ENCODE data around the gene CSGALNACT2. TPM values are rescaled to one million over a fixed set of nuclear protein-coding genes. Genes with fewer than 3 reads are reported as not detected.
"Not testable (repeated sequence)": the region's sequence is repeated elsewhere in the genome, so short reads cannot be mapped to it uniquely, and the experiment has no call there.

The CSGALNACT2 gene
- polyA plus RNA-seq, 3 donors: 4.4 to 19.3 (median 12.2) TPM

DNA sequence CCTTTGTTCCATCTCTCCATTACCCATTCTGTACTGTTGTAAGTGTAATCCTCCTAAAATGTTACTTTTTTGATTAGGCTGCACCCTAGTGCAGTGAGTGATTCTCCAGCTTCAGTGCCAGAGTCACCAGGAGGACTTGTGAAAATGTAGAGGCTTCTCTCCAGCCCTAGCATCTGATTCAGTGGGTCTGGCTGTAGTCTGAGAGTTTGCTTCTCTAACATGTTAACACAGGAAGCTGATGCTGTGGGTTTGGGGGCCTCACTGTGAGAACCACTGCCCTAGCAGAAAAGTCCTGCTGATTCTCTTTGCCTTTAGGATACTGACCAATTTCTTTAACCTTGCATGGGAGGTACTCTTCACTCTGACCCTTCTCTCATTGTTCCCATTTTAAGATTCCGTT, 24.4 kb downstream of the CSGALNACT2 start:
- no peak overlapping the region for H3K27ac ChIP-seq (ENCODE audit: low read depth, low read length)
- 88 to 92% (median 89%) methylated on average over 1 of the region's 1 CpG for WGBS, 3 donors

DNA sequence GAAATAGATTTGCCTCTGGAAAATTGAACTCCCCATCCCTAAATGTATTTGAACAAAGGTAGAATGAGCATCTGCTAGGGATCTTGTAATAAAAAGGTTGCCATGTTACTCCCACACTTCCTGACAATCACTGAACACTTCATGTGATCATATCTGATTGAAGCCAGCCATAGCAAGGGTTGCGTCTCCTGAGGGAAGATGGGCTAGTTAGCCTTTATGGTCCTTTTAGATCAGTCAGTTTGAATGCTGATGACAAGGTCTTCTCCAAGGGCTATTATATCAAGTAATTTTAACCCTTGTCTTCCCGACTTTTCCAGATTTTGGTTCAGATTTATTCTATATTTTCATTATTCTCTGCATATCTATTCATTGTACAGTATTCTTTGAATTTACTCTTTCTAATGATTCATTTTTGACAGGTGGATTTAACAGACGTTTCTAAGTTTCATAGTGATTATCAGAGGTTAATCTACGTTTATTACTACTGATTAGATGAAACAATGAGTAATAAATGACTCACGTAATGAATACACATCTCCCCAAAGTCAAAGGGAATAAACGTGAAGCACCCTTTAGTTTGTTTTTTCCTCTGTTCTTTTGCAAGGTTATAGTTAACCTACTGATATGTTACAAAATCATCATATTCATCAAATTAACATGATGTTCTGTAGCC, 28.1 kb downstream of the CSGALNACT2 start:
- H3K27ac ChIP-seq (ENCODE audit: low read depth, low read length): no peak overlapping the region
- WGBS, 3 donors: 72 to 78% (median 75%) methylated on average over 6 of the region's 6 CpGs

DNA sequence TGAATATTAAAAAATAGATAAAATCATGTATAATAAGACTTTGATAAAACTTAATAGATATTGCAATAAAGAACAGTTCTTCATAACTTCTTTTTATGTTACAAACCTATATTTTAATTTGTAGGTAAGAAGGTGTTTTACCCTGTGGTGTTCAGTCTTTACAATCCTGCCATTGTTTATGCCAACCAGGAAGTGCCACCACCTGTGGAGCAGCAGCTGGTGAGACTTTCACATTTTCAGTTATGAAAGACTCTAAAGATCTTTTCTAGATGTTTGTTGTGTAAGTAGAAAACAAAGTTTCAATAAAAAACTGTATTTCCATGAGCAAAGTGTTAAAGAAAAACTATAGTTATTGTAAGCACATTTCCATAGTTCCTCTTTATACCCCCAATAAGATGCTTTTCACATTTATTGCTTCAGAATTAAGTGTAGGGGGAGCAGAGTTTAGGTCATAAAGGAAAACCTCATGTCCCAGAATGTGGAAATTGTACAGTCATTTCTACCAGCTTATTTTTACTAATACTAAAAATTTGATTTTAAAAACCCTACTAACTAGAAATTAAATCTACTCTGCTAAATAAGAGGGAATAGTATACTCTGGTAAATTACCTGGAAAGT, 28.7 kb downstream of the CSGALNACT2 start:
- H3K27ac ChIP-seq (ENCODE audit: low read depth, low read length): no peak overlapping the region

DNA sequence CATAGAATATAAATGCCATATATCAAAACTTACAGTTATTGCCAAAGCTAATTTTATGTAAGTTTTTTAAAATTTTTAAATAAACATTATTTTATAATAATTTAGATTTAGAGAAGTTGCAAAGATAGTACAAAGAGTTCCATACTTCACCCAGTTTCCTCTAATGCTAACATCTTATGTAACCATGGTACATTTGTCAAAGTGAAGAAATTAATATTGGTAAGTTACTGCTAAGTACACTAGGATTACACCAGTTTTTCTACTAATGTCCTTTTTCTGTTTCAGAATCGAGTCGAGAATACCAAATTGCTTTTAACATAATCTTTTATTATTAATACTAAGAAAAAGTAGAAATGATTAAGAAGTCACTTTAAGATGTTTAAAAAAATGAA, 29.2 kb downstream of the CSGALNACT2 start:
- WGBS, 3 donors: 36 to 85% (median 74%) methylated on average over 2 of the region's 2 CpGs
- no peak overlapping the region for H3K27ac ChIP-seq (ENCODE audit: low read depth, low read length)

DNA sequence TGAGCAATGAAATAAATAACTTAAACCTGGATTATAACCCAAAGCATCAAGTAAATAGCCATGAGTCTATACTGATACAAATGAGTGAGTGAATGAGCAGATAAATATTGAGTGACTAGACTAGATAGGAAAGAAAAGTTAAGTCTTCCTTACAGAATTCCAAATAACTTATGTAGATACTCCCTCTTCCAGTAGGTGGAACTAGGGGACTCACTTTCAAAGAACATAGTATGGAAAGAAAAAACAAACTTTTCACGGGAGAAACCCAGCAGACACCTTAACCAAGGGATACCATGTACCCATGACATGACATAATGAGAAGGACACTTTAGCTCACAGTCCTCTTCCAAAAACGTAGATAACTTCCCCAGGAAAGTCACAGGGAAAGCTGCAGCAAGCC, 32.2 kb downstream of the CSGALNACT2 start:
- WGBS, 3 donors: 63 to 75% (median 69%) methylated on average over 2 of the region's 2 CpGs
- H3K27ac ChIP-seq (ENCODE audit: low read depth, low read length): no peak overlapping the region

DNA sequence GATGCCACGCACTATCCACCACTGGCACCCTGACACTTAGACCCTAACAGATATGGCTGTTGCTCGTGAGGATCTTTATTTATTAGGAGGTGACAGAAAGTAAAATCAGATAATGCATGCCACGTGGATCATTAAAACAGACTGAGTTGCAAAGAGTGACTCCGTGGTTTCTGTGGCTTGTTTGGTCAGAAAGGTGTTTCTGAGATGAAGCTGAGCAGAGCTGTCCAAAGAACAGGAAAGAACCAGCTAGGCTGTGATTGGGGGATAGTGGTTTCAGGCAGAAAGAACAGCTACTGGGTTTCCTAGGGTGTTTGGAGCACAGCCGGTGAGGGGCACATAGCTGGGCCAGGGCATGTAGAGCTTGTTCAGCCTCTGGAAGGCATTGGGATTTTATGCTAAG, 34.4 kb downstream of the CSGALNACT2 start:
- WGBS, 3 donors: 83 to 94% (median 91%) methylated on average over 5 of the region's 5 CpGs

DNA sequence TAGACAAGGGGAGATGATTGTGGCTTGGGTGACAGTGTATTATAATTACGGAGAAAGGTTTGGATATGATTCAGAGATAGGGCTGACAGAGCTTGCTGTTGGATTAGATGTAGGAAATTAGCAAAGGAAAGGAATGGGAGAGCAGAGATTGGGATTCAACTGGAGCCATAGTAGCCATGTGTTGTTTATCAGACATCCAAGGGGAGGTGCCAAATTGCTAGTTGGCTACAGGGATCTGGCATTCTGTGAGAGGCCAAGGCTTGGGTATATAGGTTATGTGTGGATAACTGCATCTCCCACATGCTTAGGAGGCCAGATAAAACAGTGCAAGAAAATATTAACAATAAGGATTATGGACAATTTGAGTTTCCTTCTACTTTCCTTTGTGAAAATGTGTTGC, 34.9 kb downstream of the CSGALNACT2 start:
- whole genome bisulfite sequencing, 3 donors: 86 to 91% (median 89%) methylated on average over 1 of the region's 1 CpG

More for the DNA sequence above, 34.4 kb downstream of the CSGALNACT2 start:
- H3K27ac ChIP-seq (ENCODE audit: low read depth, low read length): no peak overlapping the region

DNA sequence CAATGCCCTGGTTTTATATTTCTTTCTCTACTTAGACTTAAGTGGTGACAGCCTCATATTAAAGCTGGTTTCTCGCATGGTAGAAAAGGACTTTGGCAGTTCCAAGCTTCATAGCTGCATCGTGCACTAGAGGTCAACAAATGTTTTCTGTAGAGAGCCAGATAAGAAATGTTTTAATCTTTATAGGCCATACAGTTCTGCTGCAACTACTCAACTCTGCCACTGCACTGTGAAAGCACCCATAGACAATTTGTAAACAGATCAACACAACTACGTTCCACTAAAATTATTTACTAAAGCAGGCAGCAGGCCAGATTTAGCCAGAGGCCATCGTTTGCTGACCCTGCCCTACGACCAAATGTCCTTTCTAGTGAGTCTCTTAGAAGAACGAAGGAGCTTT, 36.7 kb downstream of the CSGALNACT2 start:
- no peak overlapping the region for H3K27ac ChIP-seq (ENCODE audit: low read depth, low read length)
- WGBS, 3 donors: 55 to 83% (median 74%) methylated on average over 6 of the region's 6 CpGs

More for the DNA sequence above, 34.9 kb downstream of the CSGALNACT2 start:
- no peak overlapping the region for H3K27ac ChIP-seq (ENCODE audit: low read depth, low read length)

DNA sequence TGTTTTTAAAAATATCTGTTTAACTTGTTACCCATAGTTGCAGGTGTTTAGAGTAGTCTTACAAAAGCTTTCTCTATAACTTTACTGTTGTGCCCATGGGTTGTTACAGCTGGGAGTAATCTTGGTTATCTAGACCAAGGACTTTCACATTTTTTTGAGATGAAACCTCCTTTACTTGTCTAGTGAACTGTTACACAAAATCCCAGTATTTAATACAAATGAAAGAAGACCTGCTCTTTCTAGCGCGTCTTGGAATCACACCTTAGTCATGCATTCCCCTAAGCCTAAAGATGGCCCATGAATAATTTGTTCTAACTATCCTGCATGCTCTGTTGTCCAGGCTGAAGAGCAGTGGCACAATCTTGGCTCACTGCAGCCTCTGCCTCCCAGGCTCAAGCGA, 38.0 kb downstream of the CSGALNACT2 start:
- no peak overlapping the region for H3K27ac ChIP-seq (ENCODE audit: low read depth, low read length)
- WGBS, 3 donors: 98 to 100% (median 99%) methylated on average over 3 of the region's 3 CpGs

DNA sequence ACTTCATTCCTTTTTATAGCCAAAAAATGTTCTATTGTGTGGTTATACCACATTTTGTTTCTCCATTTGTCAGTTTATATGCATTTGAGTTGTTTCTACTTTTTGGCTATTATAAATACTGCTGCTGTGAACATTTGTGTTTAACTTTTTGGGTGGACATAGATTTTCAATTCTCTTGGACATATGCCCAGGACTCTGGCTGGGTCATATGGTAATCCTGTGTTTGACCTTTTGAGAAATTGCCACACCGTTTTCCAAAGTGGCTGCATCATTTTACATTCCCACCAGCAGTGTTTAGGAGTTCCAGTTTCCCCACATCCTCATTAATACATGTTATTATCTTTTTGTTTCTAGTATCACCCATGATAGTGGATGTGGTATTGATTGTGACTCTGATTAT, 39.4 kb downstream of the CSGALNACT2 start:
- no peak overlapping the region for H3K27ac ChIP-seq (ENCODE audit: low read depth, low read length)
- 74 to 85% (median 83%) methylated on average over 1 of the region's 1 CpG for WGBS, 3 donors

DNA sequence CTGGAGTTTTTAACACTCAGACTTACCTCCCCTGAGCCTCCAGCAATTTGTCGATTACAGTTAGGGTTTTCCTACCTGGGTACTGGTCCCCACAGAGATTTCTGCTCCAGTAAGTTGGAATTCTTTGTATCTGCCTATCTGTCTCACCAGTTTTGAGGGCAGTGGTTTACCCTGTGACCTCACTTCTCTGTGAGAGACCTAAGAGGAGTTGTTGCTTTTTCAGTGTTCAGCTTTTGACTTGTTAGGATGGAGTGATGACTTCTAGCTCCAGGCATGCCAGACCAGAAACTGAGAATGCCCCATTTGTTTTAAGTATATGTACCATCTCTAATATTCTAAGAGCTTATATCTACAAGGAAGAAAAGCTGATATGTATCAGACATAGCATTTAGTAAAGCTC, 42.9 kb downstream of the CSGALNACT2 start:
- no peak overlapping the region for H3K27ac ChIP-seq (ENCODE audit: low read depth, low read length)
- WGBS, 3 donors: 93 to 100% (median 98%) methylated on average over 1 of the region's 1 CpG

DNA sequence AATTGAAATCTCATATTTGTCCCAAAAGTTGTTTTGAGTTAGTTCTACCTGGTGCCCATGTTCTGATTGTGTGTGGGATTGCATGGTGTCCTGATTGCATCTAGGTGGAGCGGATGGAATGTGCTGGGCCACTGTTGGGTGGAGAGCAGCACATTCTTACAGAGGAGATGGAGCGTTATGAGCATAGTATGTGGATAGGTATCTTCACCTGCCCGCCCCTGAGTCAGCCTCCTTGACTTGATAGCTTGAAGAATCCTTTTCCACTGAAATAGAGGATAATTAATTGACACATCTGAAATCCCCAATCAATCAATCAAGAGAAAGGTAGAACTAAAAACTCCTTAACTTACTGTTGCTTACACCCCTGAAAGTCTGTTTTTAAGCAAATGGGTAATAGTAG, 45.5 kb downstream of the CSGALNACT2 start:
- H3K27ac ChIP-seq (ENCODE audit: low read depth, low read length): not testable (repeated sequence)
- WGBS, 3 donors: 92 to 99% (median 96%) methylated on average over 3 of the region's 3 CpGs

DNA sequence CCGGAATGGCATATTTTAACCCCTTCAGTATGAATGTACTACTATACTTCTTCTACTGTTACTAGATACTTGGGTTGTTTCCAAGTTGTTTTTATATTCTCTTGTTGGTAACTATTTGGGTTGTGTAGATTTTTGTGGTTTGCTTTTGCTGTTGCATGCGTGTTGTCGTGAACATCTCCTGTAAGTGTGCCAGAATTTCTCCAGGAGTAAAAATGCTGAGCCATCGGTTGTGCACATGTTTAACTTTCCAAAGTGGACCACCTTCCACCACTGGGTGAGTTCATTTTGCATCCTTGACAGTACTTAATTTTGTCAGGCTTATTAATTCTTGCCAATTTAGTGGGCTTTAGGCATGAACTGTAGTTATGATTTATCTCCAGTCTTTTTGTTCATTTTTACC, 47.9 kb downstream of the CSGALNACT2 start:
- H3K27ac ChIP-seq (ENCODE audit: low read depth, low read length): no peak overlapping the region
- WGBS, 3 donors: 87 to 93% (median 89%) methylated on average over 4 of the region's 4 CpGs

DNA sequence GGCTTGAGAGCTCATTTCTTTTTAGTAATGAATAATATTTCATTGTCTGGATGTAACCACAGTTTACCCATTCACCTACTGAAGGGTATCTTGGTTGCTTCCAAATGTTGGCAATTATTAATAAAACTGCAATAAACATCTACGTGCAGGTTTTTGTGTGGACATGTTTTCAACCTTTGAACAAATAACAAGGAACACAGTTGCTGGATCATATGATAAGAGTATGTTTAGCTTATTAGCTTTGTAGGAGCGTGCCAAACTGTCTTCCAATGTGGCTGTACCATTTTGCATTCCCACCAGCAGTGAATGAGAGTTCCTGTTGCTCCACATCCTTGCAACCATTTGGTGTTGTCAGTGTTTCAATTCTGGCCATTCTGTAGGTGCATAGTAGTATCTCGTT, 49.0 kb downstream of the CSGALNACT2 start:
- WGBS, 3 donors: 91 to 97% (median 97%) methylated on average over 3 of the region's 3 CpGs
- H3K27ac ChIP-seq (ENCODE audit: low read depth, low read length): no peak overlapping the region

DNA sequence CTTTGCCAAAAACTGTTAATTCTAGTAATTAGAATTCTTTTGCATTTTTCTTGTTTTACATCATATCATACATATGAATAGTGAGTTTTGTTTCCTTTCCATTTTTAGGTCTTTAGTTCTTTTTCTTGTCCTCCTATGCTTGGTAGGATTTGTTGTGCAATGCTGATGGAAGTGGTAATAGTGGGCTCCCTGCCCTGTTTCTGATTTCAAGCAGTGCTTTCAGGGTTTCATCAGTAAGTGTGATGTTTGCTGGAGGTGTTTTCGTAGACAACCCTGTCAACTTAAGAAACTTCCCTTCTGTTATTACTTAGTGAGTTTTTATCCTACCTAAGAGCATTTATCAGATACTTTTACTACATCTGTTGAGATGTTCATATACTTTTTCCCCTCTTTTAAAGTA, 50.5 kb downstream of the CSGALNACT2 start:
- 49 to 97% (median 68%) methylated on average over 1 of the region's 1 CpG for WGBS, 3 donors
- H3K27ac ChIP-seq (ENCODE audit: low read depth, low read length): no peak overlapping the region

DNA sequence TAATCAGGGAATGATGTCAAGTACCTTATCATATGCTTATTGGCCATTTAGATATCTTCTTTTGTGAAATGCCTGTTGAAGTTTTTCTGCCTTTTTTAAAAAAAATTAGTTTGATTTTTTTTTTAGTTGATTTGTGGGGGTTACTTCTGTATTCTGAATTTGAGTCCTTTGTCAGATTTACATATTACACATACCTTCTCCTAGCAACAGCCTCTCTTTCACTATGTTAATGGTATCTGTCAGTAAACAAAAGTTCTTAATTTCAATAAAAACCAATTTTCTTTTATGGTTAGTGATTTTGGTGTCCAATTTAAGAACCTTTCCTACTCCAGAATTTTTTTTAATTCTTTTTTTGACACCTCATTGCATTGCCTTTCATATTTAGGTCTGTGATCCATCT, 52.0 kb downstream of the CSGALNACT2 start:
- H3K27ac ChIP-seq (ENCODE audit: low read depth, low read length): no peak overlapping the region

DNA sequence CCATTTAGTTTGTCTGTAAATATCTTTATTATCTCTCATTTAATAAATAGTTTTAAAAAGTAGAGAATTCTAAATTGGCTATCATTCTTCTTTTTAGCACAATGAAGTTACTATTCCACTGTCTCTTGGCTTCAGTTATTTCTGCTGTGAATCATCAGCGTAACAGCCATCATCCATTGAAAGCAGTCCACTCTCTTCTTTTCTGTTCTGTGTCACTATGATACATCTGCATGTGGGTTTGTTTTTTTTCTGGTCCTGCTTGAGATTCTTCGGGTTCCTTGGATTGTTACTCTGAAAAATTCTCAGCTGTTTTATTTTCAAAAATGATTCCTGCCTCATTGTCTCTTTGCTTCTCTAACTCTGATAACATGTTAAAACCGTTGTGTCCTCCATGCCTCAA, 52.5 kb downstream of the CSGALNACT2 start:
- WGBS, 3 donors: 80 to 87% (median 82%) methylated on average over 3 of the region's 3 CpGs
- H3K27ac ChIP-seq (ENCODE audit: low read depth, low read length): no peak overlapping the region

DNA sequence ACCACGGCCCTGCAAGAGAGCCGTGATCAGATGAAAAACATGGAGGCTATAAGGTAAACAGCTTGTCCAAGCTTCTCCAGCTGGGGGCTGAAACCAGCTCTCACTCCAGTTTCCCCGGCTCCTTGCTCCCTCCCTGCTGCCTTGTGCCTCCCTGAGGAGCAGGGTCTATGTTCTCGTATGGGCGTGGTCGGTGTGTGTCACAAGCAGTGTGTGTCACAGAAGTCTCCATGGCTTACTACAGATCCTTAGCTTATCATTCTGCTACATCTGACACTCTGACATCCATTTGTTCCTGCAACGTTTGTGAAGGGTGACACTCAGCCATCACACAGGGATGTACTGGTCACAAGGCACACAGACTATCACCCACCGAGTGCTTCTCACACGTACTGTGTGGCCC, 54.6 kb downstream of the CSGALNACT2 start:
- H3K27ac ChIP-seq (ENCODE audit: low read depth, low read length): no peak overlapping the region
- 75 to 80% (median 78%) methylated on average over 9 of the region's 9 CpGs for WGBS, 3 donors

DNA sequence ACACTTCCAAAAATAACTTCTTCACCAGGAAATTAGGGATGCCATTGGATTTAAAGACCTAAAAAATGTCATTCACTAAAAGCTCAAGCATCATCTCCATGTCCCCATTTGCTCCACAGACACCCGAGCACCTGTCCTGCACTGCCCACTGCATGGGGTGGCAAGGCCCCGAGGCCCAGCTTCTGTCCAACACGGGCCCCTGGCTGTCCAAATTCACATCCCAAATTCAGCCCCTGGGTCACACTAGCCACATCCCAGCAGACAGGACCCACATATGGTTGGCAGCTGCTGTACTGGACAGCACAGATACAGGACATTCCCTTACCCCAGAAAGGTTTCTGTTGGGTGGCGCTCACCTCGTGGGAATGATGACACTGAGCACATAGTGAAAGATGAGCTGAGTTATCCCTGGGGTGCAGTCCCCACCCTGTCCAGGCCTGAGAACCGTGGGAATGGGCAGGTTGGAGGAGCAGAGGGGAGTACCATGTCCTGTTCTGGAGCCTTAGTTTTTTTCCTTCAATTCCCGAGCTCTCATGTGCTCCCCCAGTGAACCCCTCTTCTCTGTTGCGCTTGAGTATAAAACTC, 55.3 kb downstream of the CSGALNACT2 start:
- H3K27ac ChIP-seq (ENCODE audit: low read depth, low read length): no peak overlapping the region
- 82 to 87% (median 84%) methylated on average over 8 of the region's 8 CpGs for WGBS, 3 donors

DNA sequence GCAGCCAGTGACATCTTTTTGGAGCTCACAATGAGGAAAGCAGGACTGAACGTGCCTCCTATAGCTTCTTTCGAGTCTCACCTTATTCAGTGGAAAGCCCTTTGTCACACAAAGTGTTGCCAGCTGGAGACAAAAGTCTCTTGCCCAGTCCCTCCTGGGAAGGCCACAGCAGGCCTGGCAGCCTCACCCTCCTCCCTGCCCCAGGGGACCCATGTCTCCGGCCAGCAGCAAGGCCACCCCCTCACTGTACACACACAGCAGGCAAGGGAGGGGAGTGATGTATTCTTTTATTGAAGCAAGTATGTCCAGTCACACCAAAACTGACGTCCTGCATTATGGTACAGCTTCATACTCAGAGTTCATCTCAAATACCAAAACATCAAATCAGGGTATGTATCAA, 56.0 kb downstream of the CSGALNACT2 start:
- WGBS, 3 donors: 55 to 68% (median 60%) methylated on average over 4 of the region's 4 CpGs
- H3K27ac ChIP-seq (ENCODE audit: low read depth, low read length): no peak overlapping the region

Measured in adipose tissue (tissue), 3 donors.